ENCODE measurements around the gene CLDN5.

- TF ChIP-seq CTCF (IDR thresholded peaks at IDR 0.05) (no peak), POLR2AphosphoS5 (IDR thresholded peaks at IDR 0.05) (no peak), POLR2A (IDR thresholded peaks at IDR 0.05) (no peak), EP300 (IDR thresholded peaks at IDR 0.05) (no peak)
Observed at GRCh38 chr22:19559324-19559811, 35.2 kb upstream of the CLDN5 start.

All from stomach (tissue), 4 donors.